Tibial nerve (tissue), 4 donors: ENCODE measurements around the gene SEMA6A. TPM values are rescaled to one million over a fixed set of nuclear protein-coding genes. Genes with fewer than 3 reads are reported as not detected.

Experiments
- DNase-seq, 2 donors: peaks; one replicate each; pipeline ENCODE4 v3.0.0-alpha.2; 2019; ENCODE audit warnings: low spot score in 2 of 2
- H3K27ac ChIP-seq, 4 donors: fragments of 200-600 bp; sonication (generic) in 3 of 4; one replicate each; pipeline ENCODE4 v1.5.1; 2017 to 2019; ENCODE audit warnings: mild to moderate bottlenecking in 1 of 4
- H3K27me3 ChIP-seq, 2 donors: fragments of 200-600 bp; sonication (generic) in 1 of 2; one replicate each; pipeline versions ENCODE4 v1.5.1 to v1.6.0; 2017 to 2019
- H3K36me3 ChIP-seq, 3 donors: fragments of 200-600 bp; sonication (generic); one replicate each; pipeline ENCODE4 v1.5.1; 2018 to 2019
- H3K4me1 ChIP-seq, 4 donors: fragments of 200-600 bp; sonication (generic) in 3 of 4; one replicate each; pipeline ENCODE4 v1.5.1; 2017 to 2019
- H3K4me3 ChIP-seq, 4 donors: fragments of 200-600 bp; sonication (generic) in 3 of 4; one replicate each; pipeline ENCODE4 v1.5.1; 2017 to 2019; ENCODE audit warnings: mild to moderate bottlenecking in 1 of 4, moderate library complexity in 1 of 4
- H3K9me3 ChIP-seq, 4 donors: fragments of 200-600 bp; sonication (generic) in 3 of 4; one replicate each; pipeline ENCODE4 v1.5.1; 2017 to 2019
- CTCF ChIP-seq, 5 experiments: fragments of 200-600 bp in 3 of 5; fragments of 450-650 bp in 2 of 5; sonication (generic) in 3 of 5; IDR thresholded peaks; one replicate each; pipeline ENCODE4 v1.5.1; 2016 to 2019; ENCODE audit warnings: antibody characterized with exemption in 5 of 5, mild to moderate bottlenecking in 3 of 5, moderate library complexity in 2 of 5
- EP300 ChIP-seq, 2 donors: sonication (generic); formaldehyde crosslinking; IDR thresholded peaks; one replicate each; pipeline ENCODE4 v1.6.1; 2017; ENCODE audit warnings: antibody characterized with exemption in 2 of 2, mild to moderate bottlenecking in 1 of 2
- POLR2A ChIP-seq, 2 donors: fragments of 450-650 bp; IDR thresholded peaks; one replicate each; pipeline ENCODE4 v1.6.1; 2017; ENCODE audit warnings: antibody characterized with exemption in 2 of 2, mild to moderate bottlenecking in 2 of 2, moderate library complexity in 2 of 2
- WGBS, 2 donors: methylation state at CpG; one replicate each; pipeline ENCODE4 v1.1.5; 2018; 5-methylcytosine and 5-hydroxymethylcytosine counted together
- total RNA-seq, 4 donors: library from RNA; depleted of rRNA; stranded (reverse); fragments of >200 nt; gene quantifications; one replicate each; pipeline ENCODE4 v1.1.0, GENCODE V29; 2016

Gene SEMA6A
- total RNA-seq, 4 donors from 2014 or later = 13.6 to 25.1 (median 21.4) TPM

GRCh38 chr5:116402235-116402634 lies 172.4 kb downstream of the SEMA6A start:
- no peak for DNase-seq
- 71 to 73% methylated on average over 5 of the region's 5 CpGs for WGBS, 2 donors
- Histone ChIP-seq H3K9me3 (no peaks in the 10 kb centered on the region), H3K4me3 (no peak overlapping the region), H3K27ac (no peak overlapping the region), H3K27me3 (no peaks in the 10 kb centered on the region), H3K36me3 (peaks cover 0 to 5% (median 0%) of the 10 kb centered on the region in 3 donors), H3K4me1 (no peaks in the 10 kb centered on the region)
- TF ChIP-seq CTCF (IDR thresholded peaks at IDR 0.05) (no peak), EP300 (IDR thresholded peaks at IDR 0.05) (no peak), POLR2A (IDR thresholded peaks at IDR 0.05) (no peak)

- no peaks in the 10 kb centered on the region for H3K9me3 ChIP-seq
- H3K4me3 ChIP-seq = no peak overlapping the region
- no peak overlapping the region for H3K27ac ChIP-seq
- DNase-seq = no peak
- no peak for TF ChIP-seq EP300 (IDR thresholded peaks at IDR 0.05)
- no peak for TF ChIP-seq CTCF (IDR thresholded peaks at IDR 0.05)
- TF ChIP-seq POLR2A (IDR thresholded peaks at IDR 0.05) = no peak
- peaks cover 0 to 5% (median 0%) of the 10 kb centered on the region in 3 donors for H3K36me3 ChIP-seq
- H3K4me1 ChIP-seq = no peaks in the 10 kb centered on the region
- no peaks in the 10 kb centered on the region for H3K27me3 ChIP-seq
- WGBS, 2 donors = 85 to 93% methylated on average over 10 of the region's 10 CpGs
Measured at GRCh38 chr5:116401576-116401975, 173.0 kb downstream of the SEMA6A start.

GRCh38 chr5:116396476-116397099 lies 178.0 kb downstream of the SEMA6A start:
- Histone ChIP-seq H3K4me1 (peaks cover 0 to 16% (median 0%) of the 10 kb centered on the region in 4 donors), H3K36me3 (peaks cover 0 to 5% (median 0%) of the 10 kb centered on the region in 3 donors), H3K4me3 (no peak overlapping the region), H3K27me3 (no peaks in the 10 kb centered on the region), H3K27ac (no peak overlapping the region), H3K9me3 (no peaks in the 10 kb centered on the region)
- 90 to 94% methylated on average over 2 of the region's 2 CpGs for WGBS, 2 donors
- TF ChIP-seq POLR2A (IDR thresholded peaks at IDR 0.05) (no peak), CTCF (IDR thresholded peaks at IDR 0.05) (no peak), EP300 (IDR thresholded peaks at IDR 0.05) (no peak)
- no peak for DNase-seq

- peaks cover 0 to 16% (median 0%) of the 10 kb centered on the region in 4 donors for H3K4me1 ChIP-seq
- peaks cover 0 to 5% (median 0%) of the 10 kb centered on the region in 3 donors for H3K36me3 ChIP-seq
- 46 to 52% methylated on average over 4 of the region's 4 CpGs for WGBS, 2 donors
- no peak overlapping the region for H3K4me3 ChIP-seq
- TF ChIP-seq EP300 (IDR thresholded peaks at IDR 0.05) = no peak
- no peak for DNase-seq
- no peak overlapping the region for H3K27ac ChIP-seq
- no peaks in the 10 kb centered on the region for H3K27me3 ChIP-seq
- no peaks in the 10 kb centered on the region for H3K9me3 ChIP-seq
Measured at GRCh38 chr5:116395631-116396203, 178.9 kb downstream of the SEMA6A start.

- no peak for DNase-seq
- TF ChIP-seq CTCF (IDR thresholded peaks at IDR 0.05) (no peak), EP300 (IDR thresholded peaks at IDR 0.05) (no peak), POLR2A (IDR thresholded peaks at IDR 0.05) (no peak)
- H3K9me3 ChIP-seq = no peaks in the 10 kb centered on the region
- H3K4me3 ChIP-seq = no peak overlapping the region
- peaks cover 0 to 16% (median 0%) of the 10 kb centered on the region in 4 donors for H3K4me1 ChIP-seq
- H3K27me3 ChIP-seq = no peaks in the 10 kb centered on the region
- peaks cover 0 to 5% (median 0%) of the 10 kb centered on the region in 3 donors for H3K36me3 ChIP-seq
- H3K27ac ChIP-seq = no peak overlapping the region
- WGBS, 2 donors = 71 to 85% methylated on average over 9 of the region's 9 CpGs
Measured at GRCh38 chr5:116395226-116395625, 179.4 kb downstream of the SEMA6A start.
